Measurements from ENCODE around the gene RALA.
"Not testable (repeated sequence)": the region's sequence is repeated elsewhere in the genome, so short reads cannot be mapped to it uniquely, and the experiment has no call there.

The RALA gene

DNA sequence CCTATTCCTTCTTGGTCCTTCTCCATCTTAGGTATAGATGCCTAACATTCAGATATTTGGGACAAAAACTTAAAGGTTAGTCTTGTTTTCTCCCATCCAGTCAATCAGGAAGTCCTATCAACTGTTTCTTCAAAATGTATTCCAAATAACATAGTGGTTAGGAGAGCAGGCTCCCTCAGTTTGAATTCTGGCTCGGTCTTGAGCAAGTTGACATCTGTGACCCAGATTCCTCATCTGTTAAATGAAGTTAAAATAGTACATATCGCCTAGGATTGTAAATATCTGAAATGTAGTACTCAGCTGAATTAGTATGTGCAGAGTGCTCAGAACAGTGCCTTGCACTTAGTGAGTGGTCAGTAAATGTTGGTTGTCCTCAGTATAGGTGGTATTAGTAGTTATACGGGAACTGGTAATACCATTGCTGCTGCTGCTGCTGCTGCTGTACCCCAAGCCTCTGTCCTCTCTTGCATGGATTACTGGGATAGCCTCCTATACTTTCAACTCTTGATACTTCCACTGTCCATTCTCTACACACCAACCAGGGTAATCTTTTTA, 58.6 kb downstream of the RALA start:
- no peaks in the 10 kb centered on the region for H3K36me3 ChIP-seq (replicated peaks)
- DNase-seq = no peak
- H3K27me3 ChIP-seq (replicated peaks) = no peaks in the 10 kb centered on the region
- no peak overlapping the region for H3K27ac ChIP-seq
- in situ Hi-C loops (cut with HindIII; ENCODE audit: low pct_ligation_motif_present, low sequenced_read_pairs) = no loop called here
- TF ChIP-seq CTCF (IDR thresholded peaks at IDR 0.05; ENCODE audit: low read depth, low read length, missing control alignments) = no peak
- H3K4me3 ChIP-seq (ENCODE audit: low read depth, low read length) = no peak overlapping the region

DNA sequence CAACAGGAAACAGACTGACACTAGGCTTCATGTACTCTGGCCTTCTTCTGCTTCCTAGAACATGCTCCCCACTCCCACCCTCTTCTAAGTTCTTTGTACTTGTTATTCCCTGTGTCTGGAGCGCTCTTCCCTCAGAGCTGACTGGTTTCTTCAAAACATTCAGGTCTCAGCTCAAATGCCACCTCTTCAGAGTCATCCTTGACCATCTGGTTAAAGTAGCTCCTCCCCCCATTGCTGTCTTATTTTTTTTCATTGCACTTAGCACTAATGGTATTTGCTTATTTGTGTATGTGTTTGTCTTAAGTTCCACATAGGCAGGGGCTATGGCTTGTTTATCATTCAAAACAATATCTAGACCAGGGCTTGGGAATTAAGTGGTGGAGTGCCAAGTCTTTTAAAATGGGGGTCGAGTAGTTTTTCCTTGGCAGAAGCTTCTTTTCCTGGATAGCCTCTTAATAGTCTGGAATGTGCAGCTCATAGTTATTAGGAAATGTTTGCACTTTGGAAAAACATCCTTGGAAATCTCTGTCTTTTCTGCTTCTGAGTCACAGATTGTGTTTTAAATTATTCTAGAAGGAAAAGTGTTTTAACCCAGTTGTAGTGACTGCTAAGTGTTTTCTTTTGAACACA, 60.0 kb downstream of the RALA start:
- H3K36me3 ChIP-seq (replicated peaks) = no peaks in the 10 kb centered on the region
- no peak overlapping the region for H3K27ac ChIP-seq
- no peak for TF ChIP-seq CTCF (IDR thresholded peaks at IDR 0.05; ENCODE audit: low read depth, low read length, missing control alignments)
- DNase-seq = peak; percentile 17
- in situ Hi-C loops (cut with HindIII; ENCODE audit: low pct_ligation_motif_present, low sequenced_read_pairs) = no loop called here
- no peaks in the 10 kb centered on the region for H3K27me3 ChIP-seq (replicated peaks)
- H3K4me3 ChIP-seq (ENCODE audit: low read depth, low read length) = no peak overlapping the region

GRCh38 chr7:39686261-39686924, 63.0 kb downstream of the RALA start:
- no peak for DNase-seq
- no peak for TF ChIP-seq CTCF (IDR thresholded peaks at IDR 0.05; ENCODE audit: low read depth, low read length, missing control alignments)

GRCh38 chr7:39688611-39689480, 65.5 kb downstream of the RALA start:
- peaks cover 14% of the 10 kb centered on the region for H3K36me3 ChIP-seq (replicated peaks)
- H3K27ac ChIP-seq = no peak overlapping the region
- no peak overlapping the region for H3K4me3 ChIP-seq (ENCODE audit: low read depth, low read length)
- in situ Hi-C loops (cut with HindIII; ENCODE audit: low pct_ligation_motif_present, low sequenced_read_pairs) = no loop called here
- no peak for DNase-seq
- no peak for TF ChIP-seq CTCF (IDR thresholded peaks at IDR 0.05; ENCODE audit: low read depth, low read length, missing control alignments)
- H3K27me3 ChIP-seq (replicated peaks) = no peaks in the 10 kb centered on the region

More at GRCh38 chr7:39686261-39686924, 63.0 kb downstream of the RALA start:
- Histone ChIP-seq H3K27me3 (replicated peaks) (no peaks in the 10 kb centered on the region), H3K4me3 (ENCODE audit: low read depth, low read length) (no peak overlapping the region), H3K36me3 (replicated peaks) (peaks cover 6% of the 10 kb centered on the region), H3K27ac (no peak overlapping the region)
- in situ Hi-C loops (cut with HindIII; ENCODE audit: low pct_ligation_motif_present, low sequenced_read_pairs) = no loop called here

DNA sequence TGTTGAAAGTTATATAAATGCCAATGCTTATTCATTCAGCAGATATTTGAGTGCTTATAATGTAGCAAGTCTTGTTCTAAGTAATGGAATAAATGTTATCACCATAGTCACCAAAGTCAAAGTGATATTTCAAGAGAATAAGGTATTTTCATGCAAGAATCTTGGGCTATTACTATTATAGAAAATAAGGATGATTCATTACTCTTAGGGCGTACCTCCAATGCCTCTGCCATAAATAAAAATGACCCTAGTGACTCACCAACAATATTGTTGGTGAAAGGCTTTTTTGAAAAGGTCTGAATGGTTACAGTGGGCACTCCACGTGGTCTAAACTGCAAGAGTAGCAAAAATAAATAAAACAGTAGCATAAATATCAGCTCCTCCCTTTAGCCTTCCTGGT, 68.4 kb downstream of the RALA start:
- no peak for TF ChIP-seq CTCF (IDR thresholded peaks at IDR 0.05; ENCODE audit: low read depth, low read length, missing control alignments)
- H3K27ac ChIP-seq = no peak overlapping the region
- peaks cover 21% of the 10 kb centered on the region for H3K36me3 ChIP-seq (replicated peaks)
- DNase-seq = peak; percentile 28
- in situ Hi-C loops (cut with HindIII; ENCODE audit: low pct_ligation_motif_present, low sequenced_read_pairs) = no loop called here
- no peak overlapping the region for H3K4me3 ChIP-seq (ENCODE audit: low read depth, low read length)
- H3K27me3 ChIP-seq (replicated peaks) = no peaks in the 10 kb centered on the region

DNA sequence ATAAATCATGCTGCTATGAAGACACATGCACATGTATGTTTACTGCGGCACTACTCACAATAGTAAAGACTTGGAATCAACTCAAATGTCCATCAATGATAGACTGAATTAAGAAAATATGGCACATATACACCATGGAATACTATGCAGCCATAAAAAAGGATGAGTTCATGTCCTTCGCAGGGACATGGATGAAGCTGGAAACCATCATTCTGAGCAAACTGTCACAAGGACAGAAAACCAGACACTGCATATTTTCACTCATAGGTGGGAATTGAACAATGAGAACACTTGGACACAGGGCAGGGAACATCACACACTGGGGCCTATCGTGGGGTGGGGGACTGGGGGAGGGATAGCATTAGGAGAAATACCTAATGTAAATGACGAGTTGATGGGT, 69.7 kb downstream of the RALA start:
- H3K36me3 ChIP-seq (replicated peaks) = peaks cover 32% of the 10 kb centered on the region
- H3K4me3 ChIP-seq (ENCODE audit: low read depth, low read length); H3K27ac ChIP-seq; in situ Hi-C loops (cut with HindIII; ENCODE audit: low pct_ligation_motif_present, low sequenced_read_pairs); DNase-seq; H3K27me3 ChIP-seq (replicated peaks): not testable (repeated sequence)

Data from brain microvascular endothelial cell (primary cell).